Measurements from ENCODE around the gene NSUN4. TPM values are rescaled to one million over a fixed set of nuclear protein-coding genes. Genes with fewer than 3 reads are reported as not detected.

Gene NSUN4
- total RNA-seq, 1 experiment from 2014 or later, result 20.4 TPM

GRCh38 chr1:46362158-46362557 is 21.6 kb downstream of the NSUN4 start:
- Histone ChIP-seq H4K20me1 (ENCODE audit: control insufficient read depth, insufficient read depth, insufficient read length) (no peaks in the 10 kb centered on the region), H3K27ac (ENCODE audit: insufficient read length, low read depth, low read length) (no peak overlapping the region), H3K79me1 (ENCODE audit: insufficient read depth, low read depth, low read length, poor library complexity, severe bottlenecking) (no peaks in the 10 kb centered on the region), H3K9ac (ENCODE audit: extremely low read depth, insufficient read length, low read length) (no peak overlapping the region), H3K27me3 (ENCODE audit: insufficient read depth, low read length) (no peaks in the 10 kb centered on the region), H3K9me3 (ENCODE audit: control insufficient read depth, low read depth, low read length) (no peaks in the 10 kb centered on the region), H3K14ac (ENCODE audit: insufficient read depth, low read length) (no peak overlapping the region), H3K18ac (ENCODE audit: insufficient read length, low read depth, low read length) (no peak overlapping the region), H2BK12ac (ENCODE audit: insufficient read length, low read depth, low read length) (no peak overlapping the region), H3K4me1 (ENCODE audit: insufficient read depth, low read length) (no peaks in the 10 kb centered on the region), H4K8ac (replicated peaks; ENCODE audit: insufficient read length, low read depth, low read length) (no peak overlapping the region), H3K4me2 (ENCODE audit: insufficient read depth, insufficient read length, low read length) (no peak overlapping the region), H3K4ac (ENCODE audit: low read depth, low read length) (no peak overlapping the region), H3K56ac (ENCODE audit: insufficient read length, low read depth, low read length) (no peak overlapping the region), H3T11ph (ENCODE audit: low read length) (no peak overlapping the region), H2BK5ac (ENCODE audit: insufficient read length, low read length) (no peak overlapping the region), H3K23me2 (ENCODE audit: insufficient read length, low read depth, low read length, poor library complexity, severe bottlenecking) (no peaks in the 10 kb centered on the region), H2AFZ (ENCODE audit: low read length) (no peak overlapping the region), H2BK20ac (ENCODE audit: low read depth, low read length, poor library complexity, severe bottlenecking) (no peak overlapping the region), H4K5ac (ENCODE audit: insufficient read length, low read depth, low read length) (no peak overlapping the region), H2AK5ac (ENCODE audit: insufficient read length, low read length) (no peak overlapping the region), H2BK120ac (ENCODE audit: low read depth, low read length, poor library complexity, severe bottlenecking) (no peak overlapping the region), H4K91ac (ENCODE audit: insufficient read length, low read depth, low read length) (no peak overlapping the region), H3K79me2 (ENCODE audit: insufficient read depth, low read length) (no peaks in the 10 kb centered on the region), H3K23ac (ENCODE audit: insufficient read length, low read depth, low read length) (no peak overlapping the region), H2BK15ac (ENCODE audit: low read depth, low read length) (no peak overlapping the region)
- no CpG with 5 or more reads among the region's 3 CpGs for WGBS (ENCODE audit: extremely low coverage, insufficient read length, low lambda C conversion rate)
- Mint-ChIP-seq H3K27ac (0 out of 7 replicates have a peak overlapping the region, but pooled peaks of 1 of the 3 experiments have one; percentile 74), H3K4me3 (no peak overlapping the region), H3K27me3 (ENCODE audit: low read depth) (no peaks in the 10 kb centered on the region), H3K9me3 (no peaks in the 10 kb centered on the region), H3K36me3 (ENCODE audit: insufficient read depth in 1 of 3, low read depth in 3 of 3) (peaks cover 15 to 62% (median 38%) of the 10 kb centered on the region in 3 experiments; a peak in 6 of 7 replicates), H3K4me1 (peaks cover 5 to 8% of the 10 kb centered on the region in 2 experiments)
- DNase-seq, result no peak
- TF ChIP-seq CTCF (conservative IDR thresholded peaks at IDR 0.05), result no peak
